DOHH2 (cell line): Measurements from ENCODE around the gene FRMD4B.

ENCODE experiments used
- H3F3A ChIP-seq: fragments of 200-600 bp; sonication (generic), shearing (Covaris generic); 2 replicates; pipeline ENCODE4 v1.6.0; 2016; ENCODE audit warnings: antibody characterized with exemption, mild to moderate bottlenecking; ENCODE audit not compliant: control insufficient read depth, insufficient read depth
- H3K27ac ChIP-seq: fragments of 200-600 bp; sonication (generic); 2 replicates; pipeline ENCODE4 v1.5.1; 2014; ENCODE audit warnings: low read depth, mild to moderate bottlenecking, low read length, moderate library complexity
- H3K27me3 ChIP-seq: fragments of 200-600 bp; sonication (generic); 2 replicates; pipeline ENCODE4 v1.6.1; 2014; ENCODE audit warnings: mild to moderate bottlenecking, low read length, mixed read lengths; ENCODE audit not compliant: control insufficient read depth
- H3K36me3 ChIP-seq: fragments of 200-600 bp; sonication (generic); 2 replicates; pipeline ENCODE4 v1.6.1; 2014; ENCODE audit warnings: mild to moderate bottlenecking, low read length, moderate library complexity, mixed read lengths; ENCODE audit not compliant: control insufficient read depth
- H3K4me1 ChIP-seq: fragments of 200-600 bp; sonication (generic); 2 replicates; pipeline ENCODE4 v1.6.1; 2014; ENCODE audit warnings: mild to moderate bottlenecking, low read length, mixed read lengths; ENCODE audit not compliant: control insufficient read depth
- H3K4me2 ChIP-seq: fragments of 200-600 bp; sonication (generic); 2 replicates; pipeline ENCODE4 v1.6.0; 2014; ENCODE audit warnings: mild to moderate bottlenecking, low read length, moderate library complexity
- H3K4me3 ChIP-seq: fragments of 200-600 bp; sonication (generic); 2 replicates; pipeline ENCODE4 v1.5.1; 2014; ENCODE audit warnings: mild to moderate bottlenecking, low read length, mixed read lengths
- H3K79me2 ChIP-seq: fragments of 200-600 bp; sonication (generic); 2 replicates; pipeline ENCODE4 v1.6.1; 2014; ENCODE audit warnings: mild to moderate bottlenecking, low read length, mixed read lengths; ENCODE audit not compliant: control insufficient read depth
- H3K9me2 ChIP-seq: fragments of 200-600 bp; sonication (generic); replicated peaks from 2 replicates; pipeline ENCODE4 v1.6.1; 2014; ENCODE audit warnings: mild to moderate bottlenecking, low read length, mixed read lengths; ENCODE audit not compliant: control insufficient read depth
- H3K9me3 ChIP-seq: fragments of 200-600 bp; sonication (generic); 2 replicates; pipeline ENCODE4 v1.6.1; 2014; ENCODE audit warnings: antibody characterized with exemption, low read length, mixed read lengths; ENCODE audit not compliant: control insufficient read depth, insufficient read depth
- H4K20me1 ChIP-seq: fragments of 200-600 bp; sonication (generic); 2 replicates; pipeline ENCODE4 v1.6.0; 2014; ENCODE audit warnings: low read depth, mild to moderate bottlenecking, antibody characterized with exemption, low read length, moderate library complexity; ENCODE audit not compliant: control insufficient read depth, insufficient read depth
- CTCF ChIP-seq: fragments of 200-600 bp; sonication (generic); IDR thresholded peaks from one replicate; pipeline ENCODE4 v1.5.1; 2014; ENCODE audit warnings: antibody characterized with exemption, mild to moderate bottlenecking, low read depth, low read length; ENCODE audit not compliant: poor library complexity, severe bottlenecking
- EZH2phosphoT487 ChIP-seq: fragments of 200-600 bp; sonication (generic); IDR thresholded peaks from 2 replicates; pipeline ENCODE4 v1.6.1; 2017; ENCODE audit warnings: borderline replicate concordance, mild to moderate bottlenecking, antibody characterized with exemption, low read length, moderate library complexity, mixed read lengths

The FRMD4B gene

GRCh38 chr3:69425249-69425648 lies 39.4 kb upstream of the FRMD4B start:
- no peaks in the 10 kb centered on the region for H3K36me3 ChIP-seq
- H3K4me3 ChIP-seq, result no peak overlapping the region
- no peaks in the 10 kb centered on the region for H3K27me3 ChIP-seq
- H3K4me1 ChIP-seq, result no peaks in the 10 kb centered on the region
- no peaks in the 10 kb centered on the region for H3K79me2 ChIP-seq
- no peak overlapping the region for H3K4me2 ChIP-seq
- H4K20me1 ChIP-seq, result no peaks in the 10 kb centered on the region
- H3F3A ChIP-seq, result no peaks in the 10 kb centered on the region
- no peak for TF ChIP-seq EZH2phosphoT487
- TF ChIP-seq CTCF, result peak; percentile 36
- no peak overlapping the region for H3K27ac ChIP-seq
- no peaks in the 10 kb centered on the region for H3K9me2 ChIP-seq
- H3K9me3 ChIP-seq, result no peaks in the 10 kb centered on the region

DNA sequence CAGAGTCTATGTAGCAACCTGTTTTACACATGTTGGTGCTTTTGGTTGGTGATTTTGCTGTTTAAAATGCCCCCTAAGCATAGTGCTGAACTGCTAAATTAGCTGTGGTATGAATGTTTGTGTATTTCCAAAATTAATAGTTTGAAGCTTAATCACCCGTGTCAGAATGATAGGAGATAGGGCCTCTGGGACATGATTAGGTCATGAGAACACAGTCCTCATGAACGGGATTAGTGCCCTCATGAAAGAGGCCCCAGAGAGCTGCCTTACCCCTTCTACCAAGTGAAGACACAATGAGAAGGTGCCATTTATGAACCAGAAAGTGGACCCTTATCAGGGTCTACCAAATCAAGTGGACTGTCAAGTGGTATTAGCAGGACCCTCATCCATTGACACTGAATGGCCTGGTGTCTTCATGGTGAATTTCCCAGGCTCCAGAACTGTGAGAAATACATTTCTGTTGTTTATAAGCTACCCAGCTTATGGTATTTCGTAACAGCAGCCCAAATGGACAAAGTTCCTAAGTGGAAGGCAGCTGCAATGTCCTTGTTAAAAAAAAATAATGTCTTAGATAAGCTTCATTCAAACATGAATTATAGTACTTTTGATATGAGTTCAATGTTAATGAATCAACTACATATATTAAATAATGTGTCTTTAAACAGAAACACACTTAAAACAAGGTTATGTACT lies 37.7 kb upstream of the FRMD4B start:
- Histone ChIP-seq H3K4me3 (no peak overlapping the region), H3K27me3 (no peaks in the 10 kb centered on the region), H3K4me2 (no peak overlapping the region), H4K20me1 (no peaks in the 10 kb centered on the region), H3K9me3 (no peaks in the 10 kb centered on the region), H3K36me3 (no peaks in the 10 kb centered on the region), H3K9me2 (no peaks in the 10 kb centered on the region), H3K27ac (no peak overlapping the region), H3K4me1 (no peaks in the 10 kb centered on the region), H3K79me2 (no peaks in the 10 kb centered on the region), H3F3A (no peaks in the 10 kb centered on the region)
- TF ChIP-seq EZH2phosphoT487, result no peak
- no peak for TF ChIP-seq CTCF

- Histone ChIP-seq H3K4me1 (no peaks in the 10 kb centered on the region), H3K4me3 (no peak overlapping the region), H4K20me1 (no peaks in the 10 kb centered on the region), H3K9me2 (no peaks in the 10 kb centered on the region), H3K27ac (no peak overlapping the region), H3K4me2 (no peak overlapping the region), H3F3A (no peaks in the 10 kb centered on the region), H3K27me3 (no peaks in the 10 kb centered on the region), H3K79me2 (no peaks in the 10 kb centered on the region), H3K9me3 (no peaks in the 10 kb centered on the region), H3K36me3 (no peaks in the 10 kb centered on the region)
- no peak for TF ChIP-seq CTCF
- TF ChIP-seq EZH2phosphoT487, result no peak
These were observed 36.9 kb upstream of the FRMD4B start for GRCh38 chr3:69422751-69423150.
